Measurements from ENCODE around the gene EIF2AK3. TPM values are rescaled to one million over a fixed set of nuclear protein-coding genes. Genes with fewer than 3 reads are reported as not detected.

The EIF2AK3 gene
- total and polyA plus RNA-seq, 2 of the 4 experiments (the other 2 are of a cell fraction) = 7.9 to 22.8 TPM

DNA sequence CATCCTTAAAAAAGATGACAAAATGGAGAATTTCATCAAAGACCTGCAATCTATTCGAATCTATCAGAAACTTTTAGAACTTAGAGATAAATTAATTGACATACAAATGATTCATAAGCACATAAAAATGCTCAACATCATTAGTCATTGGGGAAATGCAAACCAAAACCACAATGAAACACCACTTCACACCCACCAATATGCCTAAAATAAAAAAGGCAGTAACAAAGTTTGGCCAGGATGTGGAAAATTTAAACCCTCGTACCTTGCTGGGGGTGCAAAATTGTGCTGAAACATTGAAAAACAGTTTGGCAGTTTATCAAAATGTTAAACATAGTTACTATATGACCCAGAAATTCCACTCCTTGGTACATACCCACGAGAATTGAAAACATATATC is 11.5 kb upstream of the EIF2AK3 start:
- Histone ChIP-seq H3K23ac (ENCODE audit: low read depth, low read length) (no peak overlapping the region), H3K79me1 (ENCODE audit: low read depth in 1 of 2, low read length in 2 of 2) (no peaks in the 10 kb centered on the region), H3K4me3 (ENCODE audit: insufficient read depth, low read depth, low read length) (no peak overlapping the region), H3K18ac (ENCODE audit: low read depth, low read length) (no peak overlapping the region), H4K8ac (ENCODE audit: low read depth in 2 of 2, low read length in 2 of 2) (no peak overlapping the region), H3K14ac (replicated peaks; ENCODE audit: low read depth, low read length) (no peak overlapping the region), H4K20me1 (ENCODE audit: insufficient read depth, low read length) (no peaks in the 10 kb centered on the region), H3K4ac (ENCODE audit: low read depth, low read length) (no peak overlapping the region), H2AFZ (replicated peaks; ENCODE audit: low read length, poor library complexity) (no peak overlapping the region), H4K5ac (ENCODE audit: low read depth, low read length) (no peak overlapping the region), H2BK15ac (ENCODE audit: low read depth, low read length) (no peak overlapping the region), H2BK120ac (ENCODE audit: low read depth, low read length) (no peak overlapping the region), H3K36me3 (ENCODE audit: control insufficient read depth, insufficient read depth, low read length) (no peaks in the 10 kb centered on the region), H3K4me2 (ENCODE audit: low read depth, low read length) (no peak overlapping the region), H4K91ac (ENCODE audit: insufficient read depth, low read depth, low read length) (no peak overlapping the region), H2AK5ac (ENCODE audit: low read depth, low read length) (no peak overlapping the region), H2AK9ac (replicated peaks; ENCODE audit: low read depth, low read length, poor library complexity) (no peak overlapping the region), H3K27ac (ENCODE audit: insufficient read depth, low read length) (no peak overlapping the region), H3K9ac (ENCODE audit: low read depth, low read length) (no peak overlapping the region), H3K9me3 (ENCODE audit: control insufficient read depth, insufficient read depth, low read length) (peaks cover 5% of the 10 kb centered on the region), H3K9me1 (ENCODE audit: insufficient read depth, low read length) (no peaks in the 10 kb centered on the region), H3K4me1 (ENCODE audit: control insufficient read depth, insufficient read depth, low read length) (no peaks in the 10 kb centered on the region), H3K56ac (ENCODE audit: extremely low read depth, insufficient read depth, low read length) (no peak overlapping the region), H2BK20ac (ENCODE audit: low read depth, low read length) (no peak overlapping the region), H3K27me3 (ENCODE audit: control insufficient read depth, insufficient read depth, low read length) (peaks cover 11% of the 10 kb centered on the region; the same call in 1 of the 2 replicates), H2BK5ac (ENCODE audit: low read depth, low read length, poor library complexity, severe bottlenecking) (no peak overlapping the region)
- ChIA-PET CTCF (no interaction called here), POLR2A (ENCODE audit: unreplicated experiment) (no interaction called here)
- BruUV-seq (replicated peaks) = no TSS peak
- DNase-seq (no peak), ATAC-seq (ENCODE audit: low read depth) (no peak)
- TF ChIP-seq BHLHE40 (IDR thresholded peaks at IDR 0.05; ENCODE audit: low read depth, low read length) = no peak
- TF ChIP-seq NFE2L2 (IDR thresholded peaks at IDR 0.05; ENCODE audit: low read depth, low read length) = no peak
- no peak for TF ChIP-seq MAFK (IDR thresholded peaks at IDR 0.05; ENCODE audit: low read depth, low read length)
- no peak for TF ChIP-seq CEBPB (IDR thresholded peaks at IDR 0.05; ENCODE audit: low read depth, low read length)
- no peak for TF ChIP-seq RAD21 (IDR thresholded peaks at IDR 0.05; ENCODE audit: low read length)
- no peak for TF ChIP-seq MAZ (IDR thresholded peaks at IDR 0.05; ENCODE audit: borderline replicate concordance, low read depth, low read length)
- TF ChIP-seq CHD1 (IDR thresholded peaks at IDR 0.05; ENCODE audit: low read depth, low read length) = no peak
- TF ChIP-seq, protein P1, sequence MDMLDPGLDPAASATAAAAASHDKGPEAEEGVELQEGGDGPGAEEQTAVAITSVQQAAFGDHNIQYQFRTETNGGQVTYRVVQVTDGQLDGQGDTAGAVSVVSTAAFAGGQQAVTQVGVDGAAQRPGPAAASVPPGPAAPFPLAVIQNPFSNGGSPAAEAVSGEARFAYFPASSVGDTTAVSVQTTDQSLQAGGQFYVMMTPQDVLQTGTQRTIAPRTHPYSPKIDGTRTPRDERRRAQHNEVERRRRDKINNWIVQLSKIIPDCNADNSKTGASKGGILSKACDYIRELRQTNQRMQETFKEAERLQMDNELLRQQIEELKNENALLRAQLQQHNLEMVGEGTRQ (IDR thresholded peaks at IDR 0.05; ENCODE audit: low read depth, low read length) = no peak
- no peak for TF ChIP-seq RCOR1 (IDR thresholded peaks at IDR 0.05; ENCODE audit: insufficient replicate concordance, low read length)
- no peak for TF ChIP-seq RFX5 (IDR thresholded peaks at IDR 0.05; ENCODE audit: low read depth, low read length)
- no peak for TF ChIP-seq MXI1 (IDR thresholded peaks at IDR 0.05; ENCODE audit: borderline replicate concordance, low read depth, low read length)
- TF ChIP-seq FOS (IDR thresholded peaks at IDR 0.05; ENCODE audit: low read depth, low read length) = no peak
- TF ChIP-seq, protein P2, sequence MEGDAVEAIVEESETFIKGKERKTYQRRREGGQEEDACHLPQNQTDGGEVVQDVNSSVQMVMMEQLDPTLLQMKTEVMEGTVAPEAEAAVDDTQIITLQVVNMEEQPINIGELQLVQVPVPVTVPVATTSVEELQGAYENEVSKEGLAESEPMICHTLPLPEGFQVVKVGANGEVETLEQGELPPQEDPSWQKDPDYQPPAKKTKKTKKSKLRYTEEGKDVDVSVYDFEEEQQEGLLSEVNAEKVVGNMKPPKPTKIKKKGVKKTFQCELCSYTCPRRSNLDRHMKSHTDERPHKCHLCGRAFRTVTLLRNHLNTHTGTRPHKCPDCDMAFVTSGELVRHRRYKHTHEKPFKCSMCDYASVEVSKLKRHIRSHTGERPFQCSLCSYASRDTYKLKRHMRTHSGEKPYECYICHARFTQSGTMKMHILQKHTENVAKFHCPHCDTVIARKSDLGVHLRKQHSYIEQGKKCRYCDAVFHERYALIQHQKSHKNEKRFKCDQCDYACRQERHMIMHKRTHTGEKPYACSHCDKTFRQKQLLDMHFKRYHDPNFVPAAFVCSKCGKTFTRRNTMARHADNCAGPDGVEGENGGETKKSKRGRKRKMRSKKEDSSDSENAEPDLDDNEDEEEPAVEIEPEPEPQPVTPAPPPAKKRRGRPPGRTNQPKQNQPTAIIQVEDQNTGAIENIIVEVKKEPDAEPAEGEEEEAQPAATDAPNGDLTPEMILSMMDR (conservative IDR thresholded peaks at IDR 0.05; ENCODE audit: low read depth, low read length) = no peak
- TF ChIP-seq, protein P3, sequence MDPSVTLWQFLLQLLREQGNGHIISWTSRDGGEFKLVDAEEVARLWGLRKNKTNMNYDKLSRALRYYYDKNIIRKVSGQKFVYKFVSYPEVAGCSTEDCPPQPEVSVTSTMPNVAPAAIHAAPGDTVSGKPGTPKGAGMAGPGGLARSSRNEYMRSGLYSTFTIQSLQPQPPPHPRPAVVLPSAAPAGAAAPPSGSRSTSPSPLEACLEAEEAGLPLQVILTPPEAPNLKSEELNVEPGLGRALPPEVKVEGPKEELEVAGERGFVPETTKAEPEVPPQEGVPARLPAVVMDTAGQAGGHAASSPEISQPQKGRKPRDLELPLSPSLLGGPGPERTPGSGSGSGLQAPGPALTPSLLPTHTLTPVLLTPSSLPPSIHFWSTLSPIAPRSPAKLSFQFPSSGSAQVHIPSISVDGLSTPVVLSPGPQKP (IDR thresholded peaks at IDR 0.05; ENCODE audit: borderline replicate concordance, low read depth, low read length) = no peak
- in situ Hi-C loops (cut with MboI; ENCODE audit: low sequenced_read_pairs) (no loop called here), dilution Hi-C loops (cut with HindIII; ENCODE audit: low sequenced_read_pairs, unreplicated experiment) (no loop called here), intact Hi-C loops (cut with micrococcal nuclease) (no loop called here)
- no CpG with 5 or more reads among the region's 3 CpGs for WGBS, 2 experiments (ENCODE audit: extremely low coverage in 2 of 2, insufficient read length in 1 of 2)
